PC-9 (cell line): ENCODE results near the gene PLXNA1. TPM values are rescaled to one million over a fixed set of nuclear protein-coding genes. Genes with fewer than 3 reads are reported as not detected.

Experiments
- BruUV-seq: library from RNA; stranded (reverse); fragments of 400-500 nt; replicated peaks from 2 replicates; lab custom pipeline; 2021; lab: Mats Ljungman, UMichigan
- CTCF ChIA-PET: fragments of 300-600 bp; sonication (Branson Sonifier 250); formaldehyde crosslinking; loops from one replicate; lab custom pipeline; 2022; ENCODE audit warnings: antibody characterized with exemption; lab: Charles Lee
- POLR2A ChIA-PET: fragments of 300-600 bp; sonication (Branson Sonifier 250); formaldehyde crosslinking; loops from one replicate; lab custom pipeline; 2022; ENCODE audit warnings: antibody characterized with exemption; ENCODE audit not compliant: unreplicated experiment; lab: Charles Lee
- DNase-seq, 2 experiments: peaks; one replicate each; pipeline versions ENCODE4 v3.0.0 to v3.0.0-alpha.2; 2015 to 2022; ENCODE audit warnings: mixed read lengths in 1 of 2
- H2AFZ ChIP-seq: fragments of 200-600 bp; sonication (generic); 2 replicates; pipeline ENCODE4 v1.8.1; 2017; ENCODE audit warnings: antibody characterized with exemption
- H3F3A ChIP-seq: fragments of 200-600 bp; sonication (generic); 2 replicates; pipeline ENCODE4 v1.8.1; 2017; ENCODE audit warnings: antibody characterized with exemption, mild to moderate bottlenecking, low read depth; ENCODE audit not compliant: insufficient read depth
- H3K27ac ChIP-seq: fragments of 200-600 bp; sonication (generic); 2 replicates; pipeline ENCODE4 v1.6.1; 2016; ENCODE audit warnings: mixed run types
- H3K27me3 ChIP-seq: fragments of 200-600 bp; sonication (generic); 2 replicates; pipeline ENCODE4 v1.6.1; 2016; ENCODE audit warnings: low read depth, mixed run types; ENCODE audit not compliant: insufficient read depth
- H3K36me3 ChIP-seq: fragments of 200-600 bp; sonication (generic); 2 replicates; pipeline ENCODE4 v1.6.1; 2016; ENCODE audit warnings: low read depth, mixed run types
- H3K4me1 ChIP-seq: fragments of 200-600 bp; sonication (generic); replicated peaks from 2 replicates; pipeline ENCODE4 v1.6.1; 2016; ENCODE audit warnings: mixed run types; ENCODE audit not compliant: insufficient read depth
- H3K4me2 ChIP-seq: fragments of 200-600 bp; sonication (generic); 2 replicates; pipeline ENCODE4 v1.6.1; 2017; ENCODE audit warnings: mixed run types
- H3K4me3 ChIP-seq: fragments of 200-600 bp; sonication (generic); 2 replicates; pipeline ENCODE4 v1.6.1; 2016; ENCODE audit warnings: mixed run types
- H3K79me2 ChIP-seq: fragments of 200-600 bp; sonication (generic); 2 replicates; pipeline ENCODE4 v1.6.1; 2017; ENCODE audit warnings: low read depth, mixed run types
- H3K9me2 ChIP-seq: fragments of 200-600 bp; sonication (generic); 2 replicates; pipeline ENCODE4 v1.8.1; 2017; ENCODE audit warnings: mild to moderate bottlenecking; ENCODE audit not compliant: insufficient read depth
- H3K9me3 ChIP-seq: fragments of 200-600 bp; sonication (generic); 2 replicates; pipeline ENCODE4 v1.8.1; 2016; ENCODE audit warnings: low read depth; ENCODE audit not compliant: insufficient read depth
- H4K20me1 ChIP-seq: fragments of 200-600 bp; sonication (generic); 2 replicates; pipeline ENCODE4 v1.8.1; 2017; ENCODE audit not compliant: insufficient read depth
- EZH2 ChIP-seq: fragments of 200-600 bp; sonication (generic); IDR thresholded peaks from 2 replicates; pipeline ENCODE4 v1.8.0; 2017; ENCODE audit warnings: antibody characterized with exemption, low read depth
- intact Hi-C: fragments of 100-400 bp; cut with micrococcal nuclease; formaldehyde crosslinking; loops from one replicate; pipeline ENCODE4 v1.10.0; 2022; ENCODE audit not compliant: unreplicated experiment
- total RNA-seq: library from RNA; stranded (reverse); gene quantifications from 2 replicates; pipeline ENCODE4 v1.2.3, GENCODE V29; 2021
- TF ChIP-seq, protein P1 (sequence below): fragments of 200-600 bp; sonication (generic); conservative IDR thresholded peaks from 2 replicates; pipeline ENCODE4 v1.6.1; 2017; ENCODE audit warnings: mixed run types, antibody characterized with exemption, mild to moderate bottlenecking, moderate library complexity

The PLXNA1 gene
- total RNA-seq, 1 experiment from 2014 or later: 88.2 TPM

DNA sequence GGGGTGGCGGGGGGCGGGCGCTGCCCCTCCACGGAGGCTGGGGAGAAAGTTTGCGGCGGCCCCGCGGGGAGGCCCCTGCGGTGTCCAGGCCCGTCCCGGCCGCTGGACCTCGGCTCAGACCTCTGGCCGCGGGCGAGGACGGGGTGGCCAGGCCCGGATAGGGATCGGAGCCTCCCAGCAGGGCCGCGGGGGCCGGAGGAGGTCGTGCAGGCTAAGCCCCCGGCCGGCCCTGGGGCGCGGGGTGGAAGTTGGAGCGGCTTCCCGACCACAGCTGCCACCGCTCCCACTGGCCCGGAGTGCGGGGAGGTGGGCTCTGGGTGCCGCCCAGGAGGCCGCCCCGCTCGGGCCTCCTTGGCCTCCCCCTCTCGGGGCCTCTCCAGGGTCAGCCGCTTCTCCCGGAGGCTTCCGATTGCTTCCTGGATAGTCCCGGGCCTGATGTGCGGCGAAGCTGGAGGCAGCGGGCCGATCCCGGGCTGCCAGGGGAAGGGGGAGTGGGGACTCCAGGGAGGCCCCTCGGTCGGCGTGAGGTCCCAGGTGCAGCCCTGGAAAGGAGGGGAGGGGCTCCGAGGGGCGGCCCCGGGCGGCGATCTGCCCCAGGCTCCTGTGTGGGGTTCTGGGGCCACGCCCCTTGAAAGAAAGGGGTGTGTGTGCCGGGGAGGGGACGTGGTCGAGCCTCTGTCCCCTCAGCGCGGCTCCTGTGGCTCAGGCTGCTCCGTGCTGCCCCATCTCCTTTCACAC lies 907 bp downstream of the PLXNA1 start:
- Histone ChIP-seq H3K27ac (no peak overlapping the region), H3K9me2 (no peaks in the 10 kb centered on the region), H3K4me3 (peak overlapping the region; percentile 83), H3K36me3 (no peaks in the 10 kb centered on the region), H2AFZ (peak overlapping the region; percentile 72; the same call in 1 of the 2 replicates), H3K27me3 (no peaks in the 10 kb centered on the region), H3K9me3 (no peaks in the 10 kb centered on the region), H3K4me2 (peak overlapping the region; percentile 83), H4K20me1 (peaks cover 45% of the 10 kb centered on the region), H3K79me2 (peaks cover 47% of the 10 kb centered on the region), H3K4me1 (peaks cover 19% of the 10 kb centered on the region), H3F3A (peaks cover 8% of the 10 kb centered on the region)
- BruUV-seq: no TSS peak
- CTCF ChIA-PET: interaction anchor here (0.6 kb wide), 1 partner anchor 237 kb away, joined by 3 read pairs; no protein-coding TSS in a partner anchor
- peak in 1 of 2 experiments; percentile 66 for DNase-seq
- POLR2A ChIA-PET: no interaction called here
- intact Hi-C loops: loop anchor here (2.0 to 10.0 kb wide), 6 partner anchors 191 to 561 kb away; partner anchors contain the start of gene ZXDC
- no peak for TF ChIP-seq EZH2
- TF ChIP-seq, protein P1, sequence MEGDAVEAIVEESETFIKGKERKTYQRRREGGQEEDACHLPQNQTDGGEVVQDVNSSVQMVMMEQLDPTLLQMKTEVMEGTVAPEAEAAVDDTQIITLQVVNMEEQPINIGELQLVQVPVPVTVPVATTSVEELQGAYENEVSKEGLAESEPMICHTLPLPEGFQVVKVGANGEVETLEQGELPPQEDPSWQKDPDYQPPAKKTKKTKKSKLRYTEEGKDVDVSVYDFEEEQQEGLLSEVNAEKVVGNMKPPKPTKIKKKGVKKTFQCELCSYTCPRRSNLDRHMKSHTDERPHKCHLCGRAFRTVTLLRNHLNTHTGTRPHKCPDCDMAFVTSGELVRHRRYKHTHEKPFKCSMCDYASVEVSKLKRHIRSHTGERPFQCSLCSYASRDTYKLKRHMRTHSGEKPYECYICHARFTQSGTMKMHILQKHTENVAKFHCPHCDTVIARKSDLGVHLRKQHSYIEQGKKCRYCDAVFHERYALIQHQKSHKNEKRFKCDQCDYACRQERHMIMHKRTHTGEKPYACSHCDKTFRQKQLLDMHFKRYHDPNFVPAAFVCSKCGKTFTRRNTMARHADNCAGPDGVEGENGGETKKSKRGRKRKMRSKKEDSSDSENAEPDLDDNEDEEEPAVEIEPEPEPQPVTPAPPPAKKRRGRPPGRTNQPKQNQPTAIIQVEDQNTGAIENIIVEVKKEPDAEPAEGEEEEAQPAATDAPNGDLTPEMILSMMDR: no peak

DNA sequence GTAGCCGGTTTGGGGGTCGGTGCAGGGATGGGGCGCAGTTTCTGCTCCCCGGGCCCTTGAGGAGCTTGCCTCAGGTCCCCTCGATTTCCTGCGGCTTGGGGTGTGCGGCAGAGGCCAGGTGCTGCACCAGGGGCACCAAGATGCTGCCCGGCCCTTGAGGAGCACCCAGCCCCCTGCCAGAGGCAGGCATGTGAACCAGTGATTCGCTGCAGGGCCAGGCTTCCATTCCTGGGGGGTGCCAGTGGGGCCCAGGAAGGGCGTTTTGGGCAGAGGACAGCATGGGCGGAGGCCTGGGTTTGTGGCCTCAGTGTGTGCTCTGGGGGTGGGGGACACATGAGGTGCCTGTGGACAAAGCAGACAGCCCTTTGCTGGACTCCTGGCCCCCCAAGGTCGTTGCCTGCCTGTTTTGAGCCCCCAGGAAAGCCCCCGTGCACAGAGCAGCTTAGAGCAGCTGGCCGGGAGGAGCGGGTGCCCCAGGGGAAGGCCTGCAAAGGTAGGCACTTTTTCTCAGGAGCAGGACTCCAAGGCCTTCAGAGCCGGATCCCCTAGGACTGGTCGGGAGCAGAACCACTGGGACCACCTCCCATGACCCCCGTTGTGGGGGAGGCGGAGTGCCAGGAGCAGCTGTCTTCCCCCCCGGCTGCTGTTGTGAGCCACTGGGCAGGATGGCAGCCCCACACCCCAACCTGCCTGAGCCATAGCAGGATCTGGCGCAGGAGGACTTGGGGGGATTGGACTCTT lies 1.6 kb downstream of the PLXNA1 start:
- BruUV-seq: TSS peak; percentile 26
- H3K4me2 ChIP-seq: peak overlapping the region; percentile 83
- H4K20me1 ChIP-seq: peaks cover 52% of the 10 kb centered on the region
- H3K36me3 ChIP-seq: no peaks in the 10 kb centered on the region; the same call in 1 of the 2 replicates
- peaks cover 47% of the 10 kb centered on the region for H3K79me2 ChIP-seq
- intact Hi-C loops: loop anchor here (2.0 to 10.0 kb wide), 6 partner anchors 190 to 560 kb away; partner anchors contain the start of gene ZXDC
- POLR2A ChIA-PET: no interaction called here
- H3K4me3 ChIP-seq: peak overlapping the region; percentile 83
- H3K27me3 ChIP-seq: no peaks in the 10 kb centered on the region
- H3K27ac ChIP-seq: no peak overlapping the region
- no peak for DNase-seq
- H3K4me1 ChIP-seq: peaks cover 12% of the 10 kb centered on the region; the same call in 1 of the 2 replicates
- H2AFZ ChIP-seq: no peak overlapping the region
- no peak for TF ChIP-seq EZH2
- TF ChIP-seq, protein P1: no peak
- H3F3A ChIP-seq: peaks cover 4% of the 10 kb centered on the region
- CTCF ChIA-PET: interaction anchor here (0.6 kb wide), 1 partner anchor 238 kb away, joined by 3 read pairs; no protein-coding TSS in a partner anchor
- no peaks in the 10 kb centered on the region for H3K9me2 ChIP-seq
- no peaks in the 10 kb centered on the region for H3K9me3 ChIP-seq

DNA sequence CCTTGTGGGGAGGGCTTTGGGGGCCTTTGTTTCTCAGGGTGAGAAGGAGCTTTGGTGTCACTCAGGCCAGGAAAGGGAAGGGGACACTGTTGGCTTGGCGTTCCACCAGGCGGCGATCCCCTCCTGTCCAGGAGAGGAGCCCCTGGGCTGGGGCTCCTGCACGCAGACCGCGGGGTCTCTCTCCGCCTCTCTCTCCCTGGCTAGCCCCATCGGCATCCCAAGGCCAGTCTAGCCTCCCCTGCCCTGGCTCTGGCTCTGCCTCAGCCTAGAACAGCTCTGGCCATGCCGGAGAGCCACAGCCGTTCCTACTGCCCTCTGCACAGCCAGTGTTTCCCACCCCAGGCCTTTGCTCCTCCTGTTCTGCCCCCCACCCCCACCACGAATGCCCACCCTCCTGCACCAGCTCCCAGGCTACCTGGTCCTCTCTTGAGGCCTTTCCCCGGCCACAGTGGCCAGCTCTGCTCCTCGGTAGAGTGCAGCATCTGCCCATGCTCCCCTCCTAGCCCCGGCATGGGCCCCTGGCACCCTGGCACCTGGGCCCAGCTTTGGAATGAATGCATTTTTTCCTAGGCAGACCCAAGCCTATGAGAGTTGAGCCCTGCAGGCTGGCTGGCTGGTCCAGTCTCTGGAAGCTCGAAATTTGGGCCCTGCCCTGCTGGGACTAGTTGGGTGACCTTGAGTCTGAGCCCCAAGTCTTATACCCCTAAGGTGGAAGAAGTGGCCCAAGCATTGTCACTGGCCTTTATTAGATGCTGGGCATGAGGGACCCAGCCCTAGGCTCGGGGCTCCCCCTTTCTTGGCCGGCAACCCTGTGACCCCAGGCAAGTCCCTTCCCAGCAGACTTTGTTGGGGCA lies 2.4 kb downstream of the PLXNA1 start:
- H2AFZ ChIP-seq: no peak overlapping the region
- ChIA-PET CTCF (interaction anchor here (0.6 kb wide), 2 partner anchors 306 to 701 kb away, joined by 6 to 15 read pairs; no protein-coding TSS in a partner anchor), POLR2A (no interaction called here)
- H3K4me3 ChIP-seq: no peak overlapping the region
- no peaks in the 10 kb centered on the region for H3K27me3 ChIP-seq
- H3K9me2 ChIP-seq: no peaks in the 10 kb centered on the region
- H3K4me1 ChIP-seq: peaks cover 12% of the 10 kb centered on the region; the same call in 1 of the 2 replicates
- H3K4me2 ChIP-seq: no peak overlapping the region
- no peaks in the 10 kb centered on the region for H3F3A ChIP-seq
- H3K79me2 ChIP-seq: peaks cover 54% of the 10 kb centered on the region
- peaks cover 60% of the 10 kb centered on the region for H4K20me1 ChIP-seq
- no peaks in the 10 kb centered on the region; the same call in 1 of the 2 replicates for H3K36me3 ChIP-seq
- no peak for DNase-seq
- TF ChIP-seq EZH2: no peak
- TF ChIP-seq, protein P1: no peak
- no peak overlapping the region for H3K27ac ChIP-seq
- intact Hi-C loops: loop anchor here (2.0 to 10.0 kb wide), 4 partner anchors 189 to 559 kb away; no protein-coding TSS in a partner anchor
- no TSS peak for BruUV-seq
- H3K9me3 ChIP-seq: no peaks in the 10 kb centered on the region
